DOHH2 (cell line): ENCODE results near the gene N4BP2L1.

Experiments used
- CTCF ChIP-seq: fragments of 200-600 bp; sonication (generic); IDR thresholded peaks from one replicate; pipeline ENCODE4 v1.5.1; 2014; ENCODE audit warnings: antibody characterized with exemption, mild to moderate bottlenecking, low read depth, low read length; ENCODE audit not compliant: poor library complexity, severe bottlenecking
- EZH2phosphoT487 ChIP-seq: fragments of 200-600 bp; sonication (generic); IDR thresholded peaks from 2 replicates; pipeline ENCODE4 v1.6.1; 2017; ENCODE audit warnings: borderline replicate concordance, mild to moderate bottlenecking, antibody characterized with exemption, low read length, moderate library complexity, mixed read lengths

- TF ChIP-seq CTCF (no peak), EZH2phosphoT487 (no peak)
These were observed 19.0 kb upstream of the N4BP2L1 start for GRCh38 chr13:32446773-32447465.
